ENCODE data around the gene DNAH10. TPM values are rescaled to one million over a fixed set of nuclear protein-coding genes. Genes with fewer than 3 reads are reported as not detected.

The DNAH10 gene
- total RNA-seq, 1 experiment from 2014 or later, result 0.09 TPM

GRCh38 chr12:123779551-123779950 is 17.4 kb downstream of the DNAH10 start:
- CTCF ChIA-PET, result interaction anchor here (0.6 to 1.8 kb wide), 2 partner anchors 18 to 113 kb away, joined by 4 to 5 read pairs; no protein-coding TSS in a partner anchor

GRCh38 chr12:123782997-123783792 is 21.1 kb downstream of the DNAH10 start:
- Mint-ChIP-seq H3K36me3 (no peaks in the 10 kb centered on the region), H3K4me1 (no peaks in the 10 kb centered on the region), H3K27ac (no peak overlapping the region), H3K4me3 (no peak overlapping the region), H3K27me3 (ENCODE audit: low read depth) (peaks cover 3% of the 10 kb centered on the region; the same call in 1 of the 2 replicates), H3K9me3 (peaks cover 5% of the 10 kb centered on the region; the same call in 1 of the 2 replicates)
- ATAC-seq (no peak), DNase-seq (ENCODE audit: low spot score) (no peak)
- POLR2A ChIA-PET, result no interaction called here
- CTCF ChIA-PET, result no interaction called here
- TF ChIP-seq HMGA2 (CRISPR knock-in tag; IDR thresholded peaks at IDR 0.05) (no peak), ERG (CRISPR knock-in tag; IDR thresholded peaks at IDR 0.05) (no peak), SMAD4 (CRISPR knock-in tag; IDR thresholded peaks at IDR 0.05) (no peak), SMAD3 (CRISPR knock-in tag; IDR thresholded peaks at IDR 0.05; ENCODE audit: borderline replicate concordance) (no peak), CREM (CRISPR knock-in tag; IDR thresholded peaks at IDR 0.05) (no peak), E2F5 (CRISPR knock-in tag; IDR thresholded peaks at IDR 0.05) (no peak)

More at GRCh38 chr12:123779551-123779950, 17.4 kb downstream of the DNAH10 start:
- no peak for DNase-seq (ENCODE audit: low spot score)
- ATAC-seq, result no peak
- POLR2A ChIA-PET, result no interaction called here
- no peaks in the 10 kb centered on the region for H3K4me1 Mint-ChIP-seq
- no peaks in the 10 kb centered on the region for H3K36me3 Mint-ChIP-seq
- no peak overlapping the region for H3K4me3 Mint-ChIP-seq
- H3K27me3 Mint-ChIP-seq (ENCODE audit: low read depth), result peaks cover 10% of the 10 kb centered on the region
- no peak for TF ChIP-seq CREM (CRISPR knock-in tag; IDR thresholded peaks at IDR 0.05)
- no peak for TF ChIP-seq FOXK1 (CRISPR knock-in tag; IDR thresholded peaks at IDR 0.05)
- no peak for TF ChIP-seq ZNF317 (CRISPR knock-in tag; IDR thresholded peaks at IDR 0.05; ENCODE audit: borderline replicate concordance, low read depth)
- TF ChIP-seq ZNF138 (CRISPR knock-in tag; conservative IDR thresholded peaks at IDR 0.05), result no peak
- TF ChIP-seq ZNF532 (CRISPR knock-in tag; IDR thresholded peaks at IDR 0.05; ENCODE audit: borderline replicate concordance), result no peak
- no peak for TF ChIP-seq MYBL2 (CRISPR knock-in tag; IDR thresholded peaks at IDR 0.05)
- no peak for TF ChIP-seq MLX (CRISPR knock-in tag; IDR thresholded peaks at IDR 0.05)
- no peak for TF ChIP-seq TEAD4 (CRISPR knock-in tag; IDR thresholded peaks at IDR 0.05)
- no peak for TF ChIP-seq AR (CRISPR knock-in tag; IDR thresholded peaks at IDR 0.05)
- no peak overlapping the region for H3K27ac Mint-ChIP-seq
- H3K9me3 Mint-ChIP-seq, result peaks cover 9% of the 10 kb centered on the region
